Muscle of back (tissue), 11 donors: Measurements from ENCODE around the gene VPS37B. TPM values are rescaled to one million over a fixed set of nuclear protein-coding genes. Genes with fewer than 3 reads are reported as not detected.
A peak's percentile ranks its signal among the peaks of the same experiment; 100 is the strongest.

Experiments used
- DNase-seq, 3 donors: peaks; one replicate each; pipeline versions ENCODE4 v3.0.0 to v3.0.0-alpha.2; 2013
- polyA plus RNA-seq, 10 donors: library from polyadenylated mRNA; unstranded; fragments of 120-200 nt; gene quantifications; one replicate each; pipeline ENCODE4 v1.2.1, GENCODE V29; 2013; ENCODE audit not compliant: insufficient read length in 10 of 10

Gene VPS37B
- polyA plus RNA-seq, 10 donors: 17.8 to 26.6 (median 20.7) TPM

DNA sequence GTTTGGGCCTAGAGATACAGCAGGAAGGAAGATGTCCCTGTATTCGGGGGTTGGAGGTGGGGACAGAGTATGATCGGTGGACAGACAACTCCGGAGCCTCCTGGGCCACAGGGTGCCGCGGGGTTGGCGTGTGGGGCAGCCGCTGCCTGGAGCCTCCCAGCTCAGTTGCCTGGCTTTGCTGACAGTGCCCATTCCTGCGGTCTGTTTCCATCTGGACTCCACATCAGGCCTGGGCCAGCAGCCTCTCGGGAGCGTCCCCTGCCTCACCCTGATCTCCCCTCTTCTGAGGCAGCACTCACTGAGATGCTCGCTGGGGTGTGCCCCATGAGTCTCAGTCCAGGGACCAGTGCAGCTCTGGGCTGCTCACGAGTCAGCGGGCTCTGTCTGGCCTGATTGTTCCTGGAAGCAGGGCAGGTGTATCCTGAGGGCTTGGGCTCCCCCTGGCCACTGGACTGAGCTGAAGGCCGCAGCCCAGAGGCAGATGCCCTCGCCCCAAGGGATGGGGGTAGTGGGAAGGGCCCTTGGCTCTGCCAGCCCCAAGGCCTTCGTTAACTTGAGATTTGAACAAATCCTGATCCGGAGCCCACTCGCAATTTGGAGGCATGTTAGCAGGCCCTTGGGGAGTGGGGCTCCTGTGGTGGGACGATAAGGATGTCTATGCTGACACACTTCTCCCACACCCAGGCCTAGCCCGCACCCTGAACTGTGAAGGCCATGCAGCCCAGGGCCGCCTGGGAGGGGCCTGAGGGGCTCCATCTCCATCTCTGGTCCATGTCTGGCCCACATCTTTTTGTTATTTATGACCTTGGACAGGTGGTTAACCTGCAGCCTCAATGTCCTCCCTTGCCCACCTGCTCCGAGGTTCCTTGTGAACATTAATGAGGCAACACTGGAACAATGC is 53.2 kb downstream of the VPS37B start:
- DNase-seq: no peak

DNA sequence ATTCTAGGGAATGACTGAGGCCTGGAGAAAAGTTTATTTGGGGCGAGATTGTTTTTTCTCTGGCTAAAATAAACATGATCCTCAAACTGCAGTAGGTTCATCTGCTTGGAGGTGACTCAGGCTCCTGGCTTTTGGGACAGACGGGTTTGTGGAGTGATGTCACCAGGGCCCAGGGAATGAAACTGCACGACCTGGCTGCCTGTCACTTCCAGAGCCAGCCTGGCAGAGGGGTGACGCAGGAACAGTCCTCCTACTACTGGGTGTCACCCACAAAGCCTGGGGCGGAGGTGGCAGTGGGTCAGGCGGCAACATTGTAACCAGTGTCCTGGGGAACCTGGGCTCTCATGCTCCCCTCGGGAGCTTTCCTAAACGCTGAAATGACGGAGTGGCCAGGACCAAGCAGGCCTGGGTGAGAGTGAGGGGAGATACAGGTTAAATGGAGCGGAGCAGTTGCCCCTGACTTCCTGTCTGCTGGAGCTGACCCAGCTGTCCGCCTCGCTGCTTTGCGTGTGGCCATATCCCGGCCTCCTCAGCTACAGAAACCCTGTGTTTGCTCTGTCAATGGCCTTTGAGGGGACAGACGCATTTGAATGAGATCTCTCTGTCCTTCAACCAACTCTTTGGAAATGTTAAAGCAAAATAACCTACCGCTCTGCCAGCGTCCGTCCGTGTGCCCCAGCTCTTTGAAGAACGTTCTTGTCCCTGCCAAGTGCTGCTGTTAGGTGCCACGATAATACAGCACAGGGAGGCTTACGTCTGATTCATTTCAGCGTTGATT is 54.2 kb downstream of the VPS37B start:
- no peak for DNase-seq

DNA sequence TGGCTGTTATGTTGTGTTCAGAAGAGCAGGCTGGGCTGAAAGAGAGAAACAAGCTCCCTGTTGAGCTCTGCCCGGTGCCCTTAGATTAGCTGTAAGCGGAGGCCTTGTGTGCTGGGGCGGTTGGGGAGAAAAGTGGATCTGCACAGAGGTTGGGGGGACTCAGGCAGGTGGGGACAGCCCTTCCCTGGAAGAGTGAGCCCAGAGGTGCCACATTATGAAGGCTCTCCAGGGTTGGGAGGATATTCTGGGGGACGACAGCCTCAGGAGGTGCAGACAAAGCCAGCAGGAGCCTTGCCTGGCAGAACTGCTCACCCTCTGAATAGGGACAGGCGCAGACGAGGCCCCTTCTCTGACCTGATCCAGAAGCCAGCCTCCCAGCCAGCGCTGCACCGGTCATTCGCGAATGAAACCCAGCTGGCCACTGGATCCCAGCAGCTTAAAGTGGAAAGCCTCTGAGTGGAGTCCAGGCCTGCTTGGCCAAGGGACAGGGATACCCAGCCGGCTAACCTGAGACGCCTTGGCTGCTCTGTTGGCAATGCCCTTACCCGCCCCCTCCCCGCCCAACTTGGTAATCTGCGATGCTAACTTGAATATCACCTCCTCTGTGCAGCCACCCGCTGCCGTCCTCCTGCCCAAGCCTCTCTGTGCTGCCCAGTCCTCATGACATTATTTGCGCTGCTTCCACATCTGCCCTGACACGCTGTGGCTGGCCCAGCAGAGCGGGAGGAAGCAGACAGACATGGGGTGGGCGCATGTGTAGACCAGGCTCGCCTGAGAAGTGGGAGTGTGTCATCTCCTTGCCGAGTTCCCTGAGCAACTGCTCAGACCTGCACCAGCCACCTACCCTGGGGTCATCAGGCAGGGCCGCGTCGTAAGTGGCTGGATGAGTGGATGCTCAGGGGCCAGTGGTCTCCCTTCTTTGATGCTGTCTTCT is 55.1 kb downstream of the VPS37B start:
- DNase-seq: no peak

DNA sequence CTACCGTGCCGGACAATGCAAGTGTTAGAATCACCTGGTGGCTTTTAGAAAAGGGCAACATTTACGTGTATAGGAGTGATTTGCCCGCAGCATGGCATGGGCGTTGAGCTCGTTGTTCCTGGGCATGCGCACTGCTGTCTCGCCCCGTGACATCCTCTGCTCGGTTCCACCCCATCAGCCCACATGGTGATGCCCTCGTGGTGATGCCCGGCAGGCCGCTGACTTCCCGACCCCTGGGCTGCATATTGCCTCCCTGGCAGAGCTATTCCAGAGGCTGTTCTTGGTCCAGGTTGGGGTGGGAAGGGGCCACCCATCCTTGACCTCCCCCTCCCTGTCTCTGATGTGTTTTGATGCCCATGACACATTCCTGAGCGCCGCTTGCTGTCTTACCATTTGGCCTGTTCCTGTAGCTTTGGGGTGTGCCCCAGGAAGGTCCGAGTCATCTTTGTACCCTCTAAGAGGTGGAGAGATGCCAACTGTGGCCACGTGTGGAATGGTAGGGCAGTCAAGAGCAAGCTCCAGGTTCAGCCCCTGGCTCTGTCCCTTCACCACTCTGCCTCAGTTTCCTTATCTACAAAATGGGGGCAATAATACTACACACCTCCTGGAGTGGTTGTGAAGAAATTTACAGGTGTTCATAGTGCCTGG is 55.9 kb downstream of the VPS37B start:
- no peak for DNase-seq

DNA sequence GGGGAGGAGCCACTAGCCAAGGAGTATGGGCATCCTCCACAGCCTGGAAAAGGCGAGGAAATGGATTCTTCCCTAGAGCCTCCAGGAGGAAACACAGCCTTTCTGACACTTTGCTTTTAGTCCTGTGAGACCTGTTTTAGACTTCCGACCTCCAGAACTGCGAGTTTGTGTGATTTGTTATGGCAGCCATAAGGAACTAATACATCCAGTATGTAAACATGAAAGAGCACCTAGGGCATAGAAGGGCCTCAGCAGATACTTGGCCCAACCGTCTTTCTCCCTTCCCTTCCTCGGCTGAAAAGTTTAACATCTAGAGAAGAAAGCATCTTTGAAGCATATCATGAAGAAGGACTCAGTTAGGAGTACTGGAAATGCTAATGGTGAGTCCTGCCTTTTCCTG is 57.1 kb downstream of the VPS37B start:
- no peak for DNase-seq

DNA sequence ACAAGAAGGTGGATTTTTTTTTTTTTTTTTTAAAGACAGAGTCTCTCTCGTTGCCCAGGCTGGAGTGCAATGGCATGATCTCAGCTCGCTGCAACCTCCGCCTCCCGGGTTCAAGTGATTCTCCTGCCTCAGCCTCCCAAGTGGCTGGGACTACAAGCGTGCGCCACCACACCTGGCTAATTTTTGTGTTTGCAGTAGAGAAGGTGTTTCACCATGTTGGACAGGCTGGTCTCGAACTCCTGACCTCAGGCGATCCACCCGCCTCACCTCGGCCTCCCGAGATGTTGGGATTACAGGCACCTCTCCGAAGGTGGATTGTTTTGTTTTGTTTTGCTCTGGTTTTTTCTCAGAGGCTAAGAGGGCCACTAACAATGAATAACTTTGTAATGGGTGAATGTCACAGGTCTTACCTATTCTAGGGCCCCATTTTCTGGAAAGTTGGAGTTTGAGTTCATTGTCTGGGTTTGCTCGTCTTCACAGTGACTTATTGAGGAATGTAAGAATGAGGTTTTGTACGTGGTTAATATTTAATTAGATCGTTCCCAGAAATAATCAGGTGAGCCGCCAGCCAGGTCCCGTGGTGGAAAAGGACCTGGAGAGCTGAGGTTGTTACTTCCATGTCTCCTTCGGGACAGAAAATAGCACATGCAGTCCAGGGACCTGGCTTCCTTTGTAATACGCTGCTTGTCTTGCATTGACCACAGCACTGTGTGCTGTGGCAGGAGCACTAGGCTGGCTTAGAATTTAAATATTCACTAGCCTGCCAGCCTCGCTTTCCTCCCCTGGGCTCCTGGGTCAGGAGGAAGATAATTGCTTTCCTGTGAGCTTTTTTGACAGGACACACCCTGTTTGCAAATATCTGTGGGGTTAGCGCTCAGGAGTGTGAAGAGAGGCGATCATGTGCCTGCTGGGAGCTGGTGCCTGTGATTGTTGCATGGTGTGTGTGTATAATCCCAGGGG is 58.3 kb downstream of the VPS37B start:
- no peak for DNase-seq

DNA sequence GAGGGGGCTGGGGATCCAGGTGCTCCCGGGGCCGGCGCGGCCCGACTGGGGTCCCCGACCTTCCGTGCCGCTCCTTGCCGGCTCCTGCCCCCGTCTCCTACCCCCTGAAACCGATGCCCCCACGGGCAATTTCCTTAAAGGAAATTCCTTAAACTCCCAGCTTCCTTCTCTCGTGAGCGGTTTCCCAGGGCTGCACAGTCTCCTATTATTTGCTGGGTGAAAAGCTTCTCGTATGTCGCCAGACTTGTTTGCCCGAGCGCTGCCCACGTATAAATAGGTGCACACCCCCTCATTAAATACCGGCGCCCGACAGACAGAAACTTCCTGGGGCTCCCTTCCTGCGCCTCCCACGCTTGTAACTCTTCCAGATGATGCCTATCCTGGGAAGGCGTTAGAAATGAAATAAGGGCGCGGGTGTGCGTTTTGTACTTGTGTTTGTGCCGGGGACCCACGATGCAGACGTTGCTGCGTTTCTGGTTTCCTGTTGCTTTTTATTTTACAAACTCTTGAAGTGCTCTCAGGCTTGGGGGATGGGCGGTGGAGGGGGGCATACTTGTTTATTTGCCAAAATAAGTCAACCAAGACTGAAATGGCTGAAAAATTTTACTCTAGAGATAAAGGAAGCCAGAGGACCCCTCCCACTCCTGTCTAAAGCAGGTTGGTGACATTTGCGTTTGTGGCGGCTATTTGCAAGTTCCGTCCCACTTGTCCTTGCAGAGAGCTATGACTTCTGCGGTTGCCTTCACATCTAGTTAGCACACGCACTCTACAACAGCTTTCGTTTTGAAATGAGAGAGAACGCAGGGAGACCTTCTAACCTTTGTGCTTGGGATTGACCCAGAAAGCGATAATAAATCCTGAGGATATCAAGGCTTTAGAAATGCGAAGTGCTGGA is 59.6 kb downstream of the VPS37B start:
- peak in 1 of 3 donors; percentile 47 for DNase-seq

DNA sequence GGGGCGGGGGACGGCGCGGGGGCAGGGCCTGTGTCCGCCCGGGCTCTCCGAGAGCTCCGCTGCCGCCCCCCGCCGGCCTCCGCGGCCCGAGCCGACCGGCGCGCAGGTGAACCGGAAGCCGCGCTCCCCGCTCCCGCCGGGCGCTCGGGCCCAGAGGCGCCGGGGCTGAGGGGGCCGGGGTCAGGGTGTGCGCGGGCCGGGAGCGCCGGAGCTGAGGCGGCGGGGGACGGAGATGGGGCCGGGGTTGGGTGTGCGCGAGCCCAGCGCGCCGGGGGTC is 60.2 kb downstream of the VPS37B start:
- no peak for DNase-seq

DNA sequence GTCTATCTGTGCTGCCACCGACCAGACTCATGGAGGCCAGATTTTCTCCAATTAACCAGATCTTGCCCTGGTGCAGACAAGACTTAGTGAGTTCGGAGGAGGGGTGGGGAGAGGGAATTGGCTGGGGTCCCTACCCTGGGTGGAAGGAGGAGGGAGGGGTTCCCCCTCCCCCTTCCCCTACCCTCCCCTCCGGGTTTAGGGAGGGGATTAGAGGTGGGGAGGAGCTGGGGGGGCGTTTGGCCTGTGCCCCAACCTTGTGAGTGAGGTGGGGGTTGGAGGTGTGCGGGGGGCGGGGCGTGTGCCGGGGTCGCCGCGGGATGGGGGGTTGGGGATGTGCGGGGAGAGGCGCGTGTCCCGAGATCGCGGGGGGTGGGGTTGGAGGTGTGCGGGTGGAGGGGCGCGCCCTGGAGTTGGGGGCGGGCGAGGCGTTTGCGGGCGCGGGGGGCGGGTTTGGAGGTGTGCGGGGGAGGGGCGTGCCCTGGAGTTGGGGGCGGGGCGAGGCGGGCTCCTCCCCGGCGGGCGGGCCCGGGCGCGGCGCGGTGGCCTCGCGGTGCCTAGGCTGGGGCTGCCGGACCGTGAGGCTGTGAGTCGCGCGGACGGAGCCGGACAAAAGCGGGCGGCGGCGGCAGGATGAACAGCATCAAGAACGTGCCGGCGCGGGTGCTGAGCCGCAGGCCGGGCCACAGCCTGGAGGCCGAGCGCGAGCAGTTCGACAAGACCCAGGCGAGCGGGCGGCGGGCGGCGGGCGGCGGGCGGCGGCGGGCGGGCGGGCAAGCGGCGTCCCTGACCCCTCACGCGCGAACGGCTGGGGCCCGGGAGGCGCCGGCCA is 60.8 kb downstream of the VPS37B start, which contains the start of gene HIP1R:
HIP1R (plus strand) TSS at position 537 of the 829 bp plus-strand sequence; CDS start at position 631, 94 bp downstream.
- peak in 1 of 3 donors; percentile 62 for DNase-seq

DNA sequence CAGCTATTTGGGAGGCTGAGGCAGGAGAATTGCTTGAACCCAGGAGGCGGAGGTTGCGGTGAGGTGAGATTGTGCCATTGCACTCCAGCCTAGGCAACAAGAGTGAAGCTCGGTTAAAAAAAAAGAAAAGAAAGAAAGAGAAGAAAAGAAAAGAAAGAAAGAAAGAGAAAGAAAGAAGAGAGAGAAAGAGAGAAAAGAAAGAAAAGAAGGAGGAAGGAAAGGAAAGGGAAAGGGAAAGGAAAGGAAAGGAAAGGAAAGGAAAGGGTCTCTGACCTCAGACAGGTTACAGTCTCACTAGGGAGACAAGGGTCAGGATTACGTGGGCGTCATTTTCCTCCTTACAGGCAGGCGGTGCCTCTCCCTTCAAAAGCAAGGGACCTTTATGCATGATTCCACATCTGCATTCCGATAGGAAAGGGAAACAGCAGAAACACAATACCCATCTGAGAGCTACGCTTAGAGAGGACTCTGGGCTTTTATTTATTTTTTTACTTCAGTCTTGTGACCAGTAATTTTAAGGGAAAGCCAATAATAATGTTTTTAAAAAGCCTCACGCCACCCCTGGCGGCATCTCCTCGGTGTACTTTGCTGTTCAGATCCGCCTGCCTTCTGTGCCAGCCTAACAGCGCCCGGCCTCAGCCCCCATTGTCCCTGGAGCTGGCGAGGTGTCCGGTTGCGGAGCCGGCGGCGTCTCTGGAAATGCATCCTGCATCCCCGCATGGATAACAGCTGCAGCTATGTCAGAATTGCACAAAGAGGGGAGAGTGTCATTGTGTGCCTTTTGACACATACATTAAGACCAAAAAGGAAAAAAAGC is 61.6 kb downstream of the VPS37B start:
- peak in 2 of 3 donors; percentile 47 to 81 for DNase-seq

DNA sequence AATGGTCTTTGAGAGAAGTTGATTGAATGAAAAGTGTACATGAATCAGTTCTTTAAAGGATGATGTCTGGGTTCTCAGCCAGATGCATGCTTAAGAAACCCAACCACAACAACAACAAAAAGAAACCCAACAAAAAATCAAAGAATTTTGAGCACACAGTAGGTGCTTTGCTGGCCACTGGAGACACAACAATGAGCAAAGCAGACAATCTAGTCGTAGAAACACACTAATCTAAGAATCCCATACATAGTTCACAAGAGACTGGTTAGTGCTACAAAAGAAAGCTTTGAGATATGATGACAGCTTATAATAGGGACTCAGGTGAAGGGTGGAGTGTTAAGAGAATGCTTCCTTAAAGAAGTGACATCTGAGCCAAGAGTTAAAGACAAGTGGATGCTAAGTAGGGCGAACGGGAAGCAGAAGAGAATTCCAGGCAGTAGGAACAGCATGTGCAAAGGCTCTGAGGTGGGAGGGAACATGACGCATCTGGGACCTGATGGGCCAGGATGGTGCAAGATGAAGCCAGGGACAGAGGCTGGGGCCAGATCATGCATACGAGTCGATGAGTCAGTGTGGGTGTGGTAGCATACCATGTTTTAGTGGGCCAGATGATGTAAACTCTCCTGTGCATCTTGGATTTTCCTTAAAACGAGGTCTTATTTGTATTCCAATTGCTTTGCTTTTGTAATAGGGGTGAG is 65.3 kb downstream of the VPS37B start:
- DNase-seq: no peak

DNA sequence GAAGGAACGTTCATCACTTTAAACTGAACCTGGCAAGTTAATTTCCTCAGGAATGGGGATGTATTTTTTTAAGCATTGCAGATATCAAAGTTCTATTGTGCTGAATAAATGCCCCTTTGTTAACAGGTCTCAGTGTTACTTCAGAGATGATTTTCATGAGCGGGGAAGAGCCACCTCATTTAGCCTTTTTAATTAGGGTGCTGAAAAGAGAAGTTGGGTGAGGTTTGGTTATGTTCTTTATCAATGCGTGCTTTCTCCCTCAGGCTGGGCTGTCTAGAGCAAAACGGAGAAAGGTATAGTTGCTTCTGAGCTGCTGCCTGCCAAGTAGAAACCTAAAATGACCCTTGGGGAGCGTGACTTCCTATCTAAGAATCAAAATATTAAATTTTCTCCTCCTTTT is 68.7 kb downstream of the VPS37B start:
- no peak for DNase-seq

DNA sequence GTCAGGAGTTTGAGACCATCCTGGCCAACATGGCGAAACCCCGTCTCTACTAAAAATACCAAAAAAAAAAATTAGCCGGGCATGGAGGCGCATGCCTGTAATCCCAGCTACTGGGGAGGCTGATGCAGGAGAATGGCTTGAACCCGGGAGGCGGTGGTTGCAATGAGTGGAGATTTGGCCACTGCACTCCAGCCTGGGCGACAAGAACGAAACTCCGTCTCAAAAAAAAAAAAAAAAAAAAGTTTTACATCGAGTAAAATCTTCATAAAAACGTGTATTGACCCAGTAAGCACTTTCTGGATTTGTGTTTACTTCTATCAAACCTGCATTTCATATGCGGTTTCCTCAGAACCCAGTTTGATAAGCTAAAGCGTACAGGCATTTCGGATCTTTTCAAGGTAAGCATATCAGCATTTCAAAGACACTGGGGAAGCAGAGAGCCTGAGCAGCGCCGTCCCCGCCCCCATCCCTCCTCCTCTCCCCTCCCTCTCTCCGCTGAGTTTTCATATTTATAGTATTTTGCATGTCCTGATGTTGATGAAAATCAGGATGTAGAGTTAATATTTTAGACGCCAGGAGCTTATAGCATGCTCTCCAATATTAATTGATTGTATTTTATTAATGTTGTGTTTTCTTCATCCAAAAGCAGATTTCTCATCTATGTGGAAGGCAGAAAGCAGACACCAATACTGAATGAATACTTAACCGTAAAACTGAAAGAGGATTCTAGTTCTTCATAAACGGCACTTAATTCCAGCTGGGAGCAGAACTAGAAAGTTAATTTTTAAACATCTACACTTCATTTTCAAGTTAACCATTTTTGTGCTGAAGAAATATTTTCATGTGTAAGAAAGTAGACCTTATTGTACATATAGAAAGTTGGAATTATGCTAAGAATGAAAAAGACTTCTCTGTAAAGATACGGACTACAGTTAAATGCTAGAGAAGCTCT is 69.9 kb downstream of the VPS37B start:
- DNase-seq: peak in 2 of 3 donors; percentile 19 to 38

DNA sequence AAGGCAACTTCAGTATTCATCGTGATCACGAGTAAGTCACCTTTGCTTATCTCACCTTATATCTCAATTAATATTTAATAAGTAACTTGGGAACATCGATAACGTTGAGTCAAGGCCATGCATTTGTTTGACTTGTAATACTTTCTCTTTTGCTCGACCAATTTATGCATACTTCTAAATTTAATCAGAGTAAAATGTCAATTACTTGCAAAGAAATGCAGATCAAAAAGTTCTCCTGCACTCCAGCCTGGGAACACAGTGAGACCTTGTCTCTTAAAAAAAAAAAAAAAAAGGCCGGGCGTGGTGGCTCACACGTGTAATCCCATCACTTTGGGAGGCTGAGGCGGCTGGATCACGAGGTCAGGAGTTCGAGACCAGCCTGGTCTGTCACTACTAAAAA is 72.5 kb downstream of the VPS37B start:
- DNase-seq: no peak

DNA sequence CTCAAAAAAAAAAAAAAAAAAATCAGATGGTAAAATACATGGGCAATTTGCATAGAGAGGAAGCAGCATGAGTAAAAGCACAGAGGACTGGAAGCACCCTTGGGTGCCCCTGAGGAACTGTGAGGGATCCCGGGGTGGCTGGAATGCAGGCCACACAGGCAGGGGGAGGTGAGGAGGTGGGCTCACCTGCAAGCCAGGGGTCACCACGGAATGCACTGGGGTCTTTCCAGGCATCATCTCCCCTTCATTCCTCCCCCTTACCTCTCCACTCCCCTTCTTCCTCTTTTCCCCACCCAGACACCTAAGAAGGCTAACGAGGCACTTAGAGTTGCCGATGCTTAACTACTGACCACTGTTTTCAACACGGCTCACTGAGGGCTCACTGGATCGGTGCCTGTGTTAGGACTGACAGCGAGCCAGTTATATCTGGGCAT is 75.1 kb downstream of the VPS37B start:
- no peak for DNase-seq
